GM12874 (cell line): Measurements from ENCODE around the gene ABCB8.
A peak's percentile ranks its signal among the peaks of the same experiment; 100 is the strongest.

Source experiments
- TF ChIP-seq, protein P1 (sequence below): IDR thresholded peaks from 2 replicates; pipeline ENCODE4 v1.5.1; 2011; ENCODE audit warnings: low read depth, mild to moderate bottlenecking, control low read depth, low read length, moderate library complexity; ENCODE audit not compliant: insufficient read depth

The ABCB8 gene

DNA sequence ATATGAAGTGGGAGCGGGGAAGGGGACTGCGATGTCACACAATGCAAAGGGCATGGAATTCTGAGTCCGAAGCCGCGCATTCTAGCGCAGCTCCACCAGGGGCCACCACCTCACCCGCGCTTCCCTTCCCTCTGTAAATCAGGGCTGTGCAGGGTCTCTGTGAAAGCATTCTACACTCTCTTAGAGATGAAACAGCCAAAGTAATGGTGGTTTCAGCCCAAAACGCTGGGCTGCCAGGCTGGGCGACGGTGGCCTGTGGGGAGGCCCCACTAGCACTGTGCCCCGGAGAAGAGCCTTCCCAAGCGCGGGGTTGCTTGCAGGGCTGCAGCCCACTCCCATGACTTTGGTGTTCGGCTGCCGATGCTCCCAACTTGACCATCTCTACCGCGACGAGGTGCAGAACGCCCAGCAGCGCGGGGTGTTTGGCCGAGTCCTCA, 15.3 kb upstream of the ABCB8 start:
- TF ChIP-seq, protein P1, sequence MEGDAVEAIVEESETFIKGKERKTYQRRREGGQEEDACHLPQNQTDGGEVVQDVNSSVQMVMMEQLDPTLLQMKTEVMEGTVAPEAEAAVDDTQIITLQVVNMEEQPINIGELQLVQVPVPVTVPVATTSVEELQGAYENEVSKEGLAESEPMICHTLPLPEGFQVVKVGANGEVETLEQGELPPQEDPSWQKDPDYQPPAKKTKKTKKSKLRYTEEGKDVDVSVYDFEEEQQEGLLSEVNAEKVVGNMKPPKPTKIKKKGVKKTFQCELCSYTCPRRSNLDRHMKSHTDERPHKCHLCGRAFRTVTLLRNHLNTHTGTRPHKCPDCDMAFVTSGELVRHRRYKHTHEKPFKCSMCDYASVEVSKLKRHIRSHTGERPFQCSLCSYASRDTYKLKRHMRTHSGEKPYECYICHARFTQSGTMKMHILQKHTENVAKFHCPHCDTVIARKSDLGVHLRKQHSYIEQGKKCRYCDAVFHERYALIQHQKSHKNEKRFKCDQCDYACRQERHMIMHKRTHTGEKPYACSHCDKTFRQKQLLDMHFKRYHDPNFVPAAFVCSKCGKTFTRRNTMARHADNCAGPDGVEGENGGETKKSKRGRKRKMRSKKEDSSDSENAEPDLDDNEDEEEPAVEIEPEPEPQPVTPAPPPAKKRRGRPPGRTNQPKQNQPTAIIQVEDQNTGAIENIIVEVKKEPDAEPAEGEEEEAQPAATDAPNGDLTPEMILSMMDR = 0 out of 2 replicates have a peak, but pooled peaks have one; percentile 12

DNA sequence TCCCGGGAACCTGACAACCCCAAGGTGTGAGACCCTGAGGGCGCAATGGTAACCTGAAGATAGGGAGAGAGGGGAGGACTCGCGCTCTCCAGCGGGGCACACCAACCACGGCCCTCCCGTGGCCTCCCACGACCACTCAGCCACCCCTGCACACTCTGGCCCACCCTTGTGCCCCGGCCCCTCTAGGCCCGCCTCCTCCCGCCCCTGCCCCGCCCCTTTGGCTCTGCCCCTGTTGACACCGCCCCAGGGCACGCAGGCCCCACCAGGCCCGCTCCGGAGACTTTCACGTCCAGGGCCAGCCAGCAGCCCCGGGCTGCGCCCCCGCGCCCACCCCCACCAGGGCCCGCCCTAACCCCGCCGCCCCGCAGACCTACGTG, 14.9 kb upstream of the ABCB8 start:
- TF ChIP-seq, protein P1 = no peak

DNA sequence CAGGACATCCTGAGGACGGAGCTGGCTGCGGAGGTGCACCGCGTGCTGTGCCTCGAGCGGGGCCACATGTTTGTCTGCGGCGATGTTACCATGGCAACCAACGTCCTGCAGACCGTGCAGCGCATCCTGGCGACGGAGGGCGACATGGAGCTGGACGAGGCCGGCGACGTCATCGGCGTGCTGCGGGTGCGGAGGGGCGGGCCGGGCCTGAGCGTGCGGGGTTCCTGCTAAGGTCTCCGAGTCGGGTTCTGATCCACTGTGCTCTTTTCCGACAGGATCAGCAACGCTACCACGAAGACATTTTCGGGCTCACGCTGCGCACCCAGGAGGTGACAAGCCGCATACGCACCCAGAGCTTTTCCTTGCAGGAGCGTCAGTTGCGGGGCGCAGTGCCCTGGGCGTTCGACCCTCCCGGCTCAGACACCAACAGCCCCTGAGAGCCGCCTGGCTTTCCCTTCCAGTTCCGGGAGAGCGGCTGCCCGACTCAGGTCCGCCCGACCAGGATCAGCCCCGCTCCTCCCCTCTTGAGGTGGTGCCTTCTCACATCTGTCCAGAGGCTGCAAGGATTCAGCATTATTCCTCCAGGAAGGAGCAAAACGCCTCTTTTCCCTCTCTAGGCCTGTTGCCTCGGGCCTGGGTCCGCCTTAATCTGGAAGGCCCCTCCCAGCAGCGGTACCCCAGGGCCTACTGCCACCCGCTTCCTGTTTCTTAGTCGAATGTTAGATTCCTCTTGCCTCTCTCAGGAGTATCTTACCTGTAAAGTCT, 14.3 kb upstream of the ABCB8 start:
- TF ChIP-seq, protein P1 = no peak

DNA sequence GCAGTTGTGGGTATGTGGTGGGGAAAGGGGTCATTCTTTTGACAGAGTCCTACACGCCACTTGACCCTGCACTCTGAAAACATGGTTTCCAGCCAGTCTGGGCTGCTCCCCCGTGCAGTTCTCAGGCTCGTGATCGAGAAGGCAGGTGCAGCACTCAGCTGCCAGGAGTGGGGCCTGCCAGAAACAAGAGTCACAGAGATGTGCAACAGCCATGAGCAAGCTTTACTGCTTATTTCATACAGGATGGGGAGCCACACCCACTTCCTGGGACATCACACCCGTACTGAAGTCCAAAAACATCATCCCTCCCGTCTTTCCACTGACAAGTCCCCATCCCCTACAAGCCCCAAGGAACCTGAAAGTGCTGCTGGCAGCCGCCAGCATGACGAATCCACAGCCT, 13.3 kb upstream of the ABCB8 start:
- TF ChIP-seq, protein P1 = no peak

DNA sequence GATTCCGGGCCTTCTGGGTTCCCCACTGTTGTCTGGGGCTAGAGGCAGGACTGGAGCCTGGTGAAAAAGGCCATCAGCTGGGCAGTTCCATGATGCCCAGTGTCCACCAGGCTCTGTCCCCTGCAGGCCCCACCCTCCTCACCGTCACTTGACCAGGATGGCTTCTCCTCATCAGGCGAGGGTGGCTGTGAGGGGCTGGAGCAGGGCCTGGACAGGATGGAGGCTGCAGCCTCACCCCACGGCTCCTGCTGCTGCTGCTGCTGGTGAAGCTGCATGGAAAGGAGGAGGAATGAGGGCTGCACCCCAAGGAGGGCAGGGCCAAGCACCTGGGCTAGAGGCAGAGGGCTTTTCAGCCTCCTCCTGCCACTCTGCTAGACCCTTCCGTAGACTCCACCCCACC, 12.3 kb upstream of the ABCB8 start:
- TF ChIP-seq, protein P1 = no peak

DNA sequence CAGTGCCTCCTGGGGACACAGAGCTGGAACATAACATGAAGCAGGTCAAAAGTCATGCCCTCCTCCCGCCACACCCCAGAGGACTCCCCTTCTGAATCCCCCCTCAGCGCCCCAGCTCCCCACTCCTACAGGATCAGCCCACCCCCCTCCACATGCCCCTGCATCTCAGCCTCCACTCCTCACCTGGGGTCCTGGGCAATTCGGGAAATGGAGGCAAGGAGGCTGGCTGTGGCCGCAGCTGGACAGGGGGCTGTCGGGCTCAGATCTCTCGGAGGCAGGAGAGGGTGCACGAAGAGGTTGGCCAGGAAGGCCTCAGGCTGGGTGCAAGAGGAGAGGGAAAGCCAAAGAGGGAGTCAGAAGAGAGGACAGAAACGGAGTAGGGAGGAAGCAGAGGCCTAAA, 11.7 kb upstream of the ABCB8 start:
- TF ChIP-seq, protein P1 = no peak

DNA sequence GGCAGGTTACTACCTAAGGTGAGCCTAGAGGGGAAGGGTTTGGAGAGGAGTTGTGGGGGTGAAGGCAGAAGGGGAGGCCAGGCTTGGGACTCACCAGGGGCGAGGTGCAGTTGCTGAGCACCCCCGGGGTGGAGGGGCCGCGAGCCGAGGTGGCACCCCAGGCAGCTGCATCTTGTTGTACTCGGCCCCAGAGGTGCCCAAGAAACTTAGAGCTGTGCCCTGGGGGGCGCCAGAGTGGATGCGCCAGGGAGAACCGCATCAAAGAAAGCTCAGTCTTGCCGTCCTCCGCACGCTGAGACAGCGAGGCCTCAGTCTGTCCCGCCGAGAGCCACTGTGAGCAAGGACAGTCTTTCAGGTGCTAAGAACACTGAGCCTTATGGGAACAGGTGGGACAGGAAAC, 11.3 kb upstream of the ABCB8 start:
- TF ChIP-seq, protein P1 = no peak
